ENCODE measurements around the gene FANCG.

Gene FANCG

GRCh38 chr9:35076848-35077247 lies 2.9 kb downstream of the FANCG start:
- TF ChIP-seq, protein P1, sequence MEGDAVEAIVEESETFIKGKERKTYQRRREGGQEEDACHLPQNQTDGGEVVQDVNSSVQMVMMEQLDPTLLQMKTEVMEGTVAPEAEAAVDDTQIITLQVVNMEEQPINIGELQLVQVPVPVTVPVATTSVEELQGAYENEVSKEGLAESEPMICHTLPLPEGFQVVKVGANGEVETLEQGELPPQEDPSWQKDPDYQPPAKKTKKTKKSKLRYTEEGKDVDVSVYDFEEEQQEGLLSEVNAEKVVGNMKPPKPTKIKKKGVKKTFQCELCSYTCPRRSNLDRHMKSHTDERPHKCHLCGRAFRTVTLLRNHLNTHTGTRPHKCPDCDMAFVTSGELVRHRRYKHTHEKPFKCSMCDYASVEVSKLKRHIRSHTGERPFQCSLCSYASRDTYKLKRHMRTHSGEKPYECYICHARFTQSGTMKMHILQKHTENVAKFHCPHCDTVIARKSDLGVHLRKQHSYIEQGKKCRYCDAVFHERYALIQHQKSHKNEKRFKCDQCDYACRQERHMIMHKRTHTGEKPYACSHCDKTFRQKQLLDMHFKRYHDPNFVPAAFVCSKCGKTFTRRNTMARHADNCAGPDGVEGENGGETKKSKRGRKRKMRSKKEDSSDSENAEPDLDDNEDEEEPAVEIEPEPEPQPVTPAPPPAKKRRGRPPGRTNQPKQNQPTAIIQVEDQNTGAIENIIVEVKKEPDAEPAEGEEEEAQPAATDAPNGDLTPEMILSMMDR (IDR thresholded peaks at IDR 0.05; ENCODE audit: insufficient read depth, low read length, missing control alignments), result no peak

DNA sequence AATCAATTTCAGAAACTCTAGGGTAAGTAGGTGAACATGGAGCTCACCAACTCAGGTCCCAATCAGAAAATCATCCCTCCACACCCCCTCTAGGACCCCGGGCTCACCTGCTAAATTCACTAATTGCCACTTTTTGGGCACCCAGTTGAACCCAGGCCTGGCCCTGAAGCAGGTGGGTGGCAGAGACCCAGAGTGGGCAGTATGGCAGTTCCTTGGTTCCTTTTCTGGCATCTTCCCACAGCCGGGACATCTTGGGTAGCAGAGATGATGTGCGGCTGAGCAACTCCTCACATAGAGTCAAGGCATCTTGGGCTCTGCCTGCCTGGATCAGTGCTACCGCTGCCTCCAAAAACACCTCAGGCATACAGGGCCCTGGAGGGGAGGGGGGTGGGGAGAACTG lies 4.4 kb downstream of the FANCG start:
- H3K4me3 ChIP-seq (ENCODE audit: low read depth, low read length), result no peak overlapping the region
- ChIA-PET CTCF (interaction anchor here (9.2 kb wide), 1 partner anchor 22 kb away, joined by 127 read pairs; the partner anchor contains the start of gene PIGO), POLR2A (no interaction called here)
- TF ChIP-seq, protein P1 (IDR thresholded peaks at IDR 0.05; ENCODE audit: insufficient read depth, low read length, missing control alignments), result no peak
- DNase-seq (ENCODE audit: low read depth, low spot score), result no peak

More at GRCh38 chr9:35076848-35077247, 2.9 kb downstream of the FANCG start:
- ChIA-PET CTCF (interaction anchor here (0.8 to 9.2 kb wide), 4 partner anchors 20 to 177 kb away, joined by 3 to 127 read pairs (median 6); partner anchors contain the start of gene PIGO), POLR2A (no interaction called here)
- DNase-seq (ENCODE audit: low read depth, low spot score), result no peak
- H3K4me3 ChIP-seq (ENCODE audit: low read depth, low read length), result no peak overlapping the region

- TF ChIP-seq, protein P1 (IDR thresholded peaks at IDR 0.05; ENCODE audit: insufficient read depth, low read length, missing control alignments), result no peak
- CTCF ChIA-PET, result interaction anchor here (9.2 kb wide), 1 partner anchor 22 kb away, joined by 127 read pairs; the partner anchor contains the start of gene PIGO
- POLR2A ChIA-PET, result no interaction called here
- DNase-seq (ENCODE audit: low read depth, low spot score), result no peak
- H3K4me3 ChIP-seq (ENCODE audit: low read depth, low read length), result no peak overlapping the region
These were observed 5.0 kb downstream of the FANCG start for GRCh38 chr9:35074791-35075190.

- TF ChIP-seq, protein P1 (IDR thresholded peaks at IDR 0.05; ENCODE audit: insufficient read depth, low read length, missing control alignments), result no peak
- POLR2A ChIA-PET, result no interaction called here
- DNase-seq (ENCODE audit: low read depth, low spot score), result no peak
- CTCF ChIA-PET, result interaction anchor here (5.2 kb wide), 1 partner anchor 21 kb away, joined by 33 read pairs; the partner anchor contains the start of gene PIGO
- no peak overlapping the region for H3K4me3 ChIP-seq (ENCODE audit: low read depth, low read length)
These were observed 5.6 kb downstream of the FANCG start for GRCh38 chr9:35074141-35074540.

DNA sequence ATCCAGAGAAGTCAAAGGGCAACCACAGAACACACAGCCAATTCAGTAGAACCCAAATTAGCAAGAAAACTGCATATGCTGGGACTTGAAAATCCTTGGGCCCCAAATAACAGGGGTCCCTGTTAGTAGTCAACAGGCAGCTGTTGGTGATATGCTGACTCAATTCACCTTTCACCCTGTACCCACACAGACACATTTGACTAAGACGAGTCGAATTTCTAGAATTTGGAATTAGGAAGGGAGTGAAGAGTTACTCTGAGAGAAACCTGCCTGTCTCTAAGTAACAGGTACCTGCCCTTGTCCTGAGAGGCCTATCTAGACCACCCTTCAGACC lies 6.5 kb downstream of the FANCG start:
- no peak for DNase-seq (ENCODE audit: low read depth, low spot score)
- ChIA-PET CTCF (interaction anchor here (3.0 to 5.2 kb wide), 2 partner anchors 22 to 79 kb away, joined by 10 to 33 read pairs; partner anchors contain the start of gene PIGO), POLR2A (no interaction called here)
- no peak overlapping the region for H3K4me3 ChIP-seq (ENCODE audit: low read depth, low read length)
- TF ChIP-seq, protein P1 (IDR thresholded peaks at IDR 0.05; ENCODE audit: insufficient read depth, low read length, missing control alignments), result no peak

- peak; percentile 96 for DNase-seq (ENCODE audit: low read depth, low spot score)
- peak within 1 kb of the TSS; percentile 94 for H3K4me3 ChIP-seq (ENCODE audit: low read depth, low read length)
- POLR2A ChIA-PET, result interaction anchor here (0.6 to 2.3 kb wide), 11 partner anchors 10 to 39 kb away, joined by 3 to 11 read pairs (median 4); partner anchors contain the start of genes PIGO and STOML2
- CTCF ChIA-PET, result interaction anchor here (0.7 to 5.2 kb wide), 13 partner anchors 12 to 481 kb away, joined by 3 to 33 read pairs (median 4); partner anchors contain the start of genes DNAJB5 and PIGO
- TF ChIP-seq, protein P1 (IDR thresholded peaks at IDR 0.05; ENCODE audit: insufficient read depth, low read length, missing control alignments), result no peak
These were observed 7.1 kb downstream of the FANCG start, which contains the start of gene VCP for GRCh38 chr9:35072461-35073278. VCP (minus strand) TSS chr9:35072625; CDS start chr9:35072353, 272 bp downstream.

Measured in AG04449 (cell line).